Breast epithelium (tissue), 4 donors: ENCODE results near the gene ANTXRL. TPM values are rescaled to one million over a fixed set of nuclear protein-coding genes. Genes with fewer than 3 reads are reported as not detected.

Experiments used
- DNase-seq, 2 donors: peaks; one replicate each; pipeline ENCODE4 v3.0.0-alpha.2; 2019; ENCODE audit warnings: low spot score in 2 of 2
- H3K27ac ChIP-seq, 2 donors: fragments of 200-600 bp; sonication (generic) in 1 of 2; one replicate each; pipeline ENCODE4 v1.5.1; 2016 to 2019; ENCODE audit warnings: mild to moderate bottlenecking in 1 of 2
- H3K27me3 ChIP-seq, 2 donors: fragments of 200-600 bp; sonication (generic) in 1 of 2; one replicate each; pipeline versions ENCODE4 v1.5.1 to v1.6.0; 2017 to 2019; ENCODE audit warnings: control low read depth in 1 of 2, mild to moderate bottlenecking in 1 of 2
- H3K36me3 ChIP-seq: fragments of 200-600 bp; one replicate; pipeline ENCODE4 v1.5.1; 2019
- H3K4me1 ChIP-seq, 2 donors: fragments of 200-600 bp; sonication (generic); one replicate each; pipeline ENCODE4 v1.5.1; 2016 to 2019; ENCODE audit warnings: control low read depth in 1 of 2
- H3K4me3 ChIP-seq, 3 donors: fragments of 200-600 bp; sonication (generic); 1 replicate in 2 of 3; 2 replicates in 1 of 3; pipeline ENCODE4 v1.5.1; 2016 to 2019; ENCODE audit warnings: mild to moderate bottlenecking in 3 of 3, moderate library complexity in 2 of 3
- H3K9me3 ChIP-seq, 2 donors: fragments of 200-600 bp; sonication (generic) in 1 of 2; one replicate each; pipeline ENCODE4 v1.5.1; 2016 to 2019; ENCODE audit warnings: control low read depth in 1 of 2
- POLR2A ChIP-seq: fragments of 450-650 bp; IDR thresholded peaks from one replicate; pipeline ENCODE4 v1.6.1; 2016; ENCODE audit warnings: antibody characterized with exemption, mild to moderate bottlenecking, moderate library complexity
- POLR2AphosphoS5 ChIP-seq, 3 donors: sonication (generic); formaldehyde crosslinking; IDR thresholded peaks; one replicate each; pipeline ENCODE4 v1.6.1; 2017; ENCODE audit warnings: antibody characterized with exemption in 3 of 3
- intact Hi-C: fragments of 100-400 bp; cut with DNase I; formaldehyde crosslinking; loops from one replicate; pipeline ENCODE4 v1.15.1; 2023; ENCODE audit warnings: low total_unique reads
- total RNA-seq, 3 donors: library from RNA; depleted of rRNA; stranded (reverse); fragments of >200 nt; gene quantifications; one replicate each; pipeline ENCODE4 v1.1.0, GENCODE V29; 2016
- TF ChIP-seq, protein P1 (sequence below), 3 donors: fragments of 450-650 bp; IDR thresholded peaks; one replicate each; pipeline ENCODE4 v1.5.1; 2016 to 2017; ENCODE audit warnings: antibody characterized with exemption in 3 of 3, mild to moderate bottlenecking in 3 of 3, moderate library complexity in 3 of 3

ANTXRL gene
- total RNA-seq, result under 1 TPM in 1 of 3 donors, not detected in 2; 0.15 TPM

GRCh38 chr10:46286991-46287693 is at the start of gene ANTXRL:
ANTXRL (plus strand) TSS chr10:46286997; CDS start chr10:46287263, 266 bp downstream.
- no peak for DNase-seq
- no peak within 1 kb of the TSS for H3K4me3 ChIP-seq
- H3K4me1 ChIP-seq, result peaks cover 4 to 19% of the 10 kb centered on the region in 2 donors
- intact Hi-C loops, result no loop called here
- peak within 1 kb of the TSS; percentile 71 to 87 for H3K27ac ChIP-seq
- TF ChIP-seq POLR2AphosphoS5 (IDR thresholded peaks at IDR 0.05) (no peak), POLR2A (no peak)
- TF ChIP-seq, protein P1, sequence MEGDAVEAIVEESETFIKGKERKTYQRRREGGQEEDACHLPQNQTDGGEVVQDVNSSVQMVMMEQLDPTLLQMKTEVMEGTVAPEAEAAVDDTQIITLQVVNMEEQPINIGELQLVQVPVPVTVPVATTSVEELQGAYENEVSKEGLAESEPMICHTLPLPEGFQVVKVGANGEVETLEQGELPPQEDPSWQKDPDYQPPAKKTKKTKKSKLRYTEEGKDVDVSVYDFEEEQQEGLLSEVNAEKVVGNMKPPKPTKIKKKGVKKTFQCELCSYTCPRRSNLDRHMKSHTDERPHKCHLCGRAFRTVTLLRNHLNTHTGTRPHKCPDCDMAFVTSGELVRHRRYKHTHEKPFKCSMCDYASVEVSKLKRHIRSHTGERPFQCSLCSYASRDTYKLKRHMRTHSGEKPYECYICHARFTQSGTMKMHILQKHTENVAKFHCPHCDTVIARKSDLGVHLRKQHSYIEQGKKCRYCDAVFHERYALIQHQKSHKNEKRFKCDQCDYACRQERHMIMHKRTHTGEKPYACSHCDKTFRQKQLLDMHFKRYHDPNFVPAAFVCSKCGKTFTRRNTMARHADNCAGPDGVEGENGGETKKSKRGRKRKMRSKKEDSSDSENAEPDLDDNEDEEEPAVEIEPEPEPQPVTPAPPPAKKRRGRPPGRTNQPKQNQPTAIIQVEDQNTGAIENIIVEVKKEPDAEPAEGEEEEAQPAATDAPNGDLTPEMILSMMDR (IDR thresholded peaks at IDR 0.05), result no peak
- H3K9me3 ChIP-seq, result no peaks in the 10 kb centered on the region
- no peaks in the 10 kb centered on the region for H3K36me3 ChIP-seq
- H3K27me3 ChIP-seq, result no peaks in the 10 kb centered on the region

GRCh38 chr10:46237815-46238510 is 48.8 kb upstream of the ANTXRL start:
- no peak for DNase-seq
- TF ChIP-seq, protein P1 (IDR thresholded peaks at IDR 0.05), result no peak
- TF ChIP-seq POLR2AphosphoS5 (IDR thresholded peaks at IDR 0.05), result no peak
- no peak for TF ChIP-seq POLR2A

GRCh38 chr10:46239247-46239646 is 47.5 kb upstream of the ANTXRL start:
- peaks cover 0 to 4% of the 10 kb centered on the region in 2 donors for H3K9me3 ChIP-seq
- no peaks in the 10 kb centered on the region for H3K36me3 ChIP-seq
- TF ChIP-seq POLR2AphosphoS5 (IDR thresholded peaks at IDR 0.05) (no peak), POLR2A (no peak)
- TF ChIP-seq, protein P1 (IDR thresholded peaks at IDR 0.05), result no peak
- H3K27ac ChIP-seq, result no peak overlapping the region
- no peaks in the 10 kb centered on the region for H3K4me1 ChIP-seq
- no peak overlapping the region for H3K4me3 ChIP-seq
- H3K27me3 ChIP-seq, result no peaks in the 10 kb centered on the region
- intact Hi-C loops, result no loop called here
- DNase-seq, result no peak

More at GRCh38 chr10:46237815-46238510, 48.8 kb upstream of the ANTXRL start:
- Histone ChIP-seq H3K36me3 (no peaks in the 10 kb centered on the region), H3K9me3 (peaks cover 0 to 4% of the 10 kb centered on the region in 2 donors), H3K27me3 (no peaks in the 10 kb centered on the region), H3K27ac (no peak overlapping the region), H3K4me3 (no peak overlapping the region), H3K4me1 (no peaks in the 10 kb centered on the region)
- intact Hi-C loops, result no loop called here

DNA sequence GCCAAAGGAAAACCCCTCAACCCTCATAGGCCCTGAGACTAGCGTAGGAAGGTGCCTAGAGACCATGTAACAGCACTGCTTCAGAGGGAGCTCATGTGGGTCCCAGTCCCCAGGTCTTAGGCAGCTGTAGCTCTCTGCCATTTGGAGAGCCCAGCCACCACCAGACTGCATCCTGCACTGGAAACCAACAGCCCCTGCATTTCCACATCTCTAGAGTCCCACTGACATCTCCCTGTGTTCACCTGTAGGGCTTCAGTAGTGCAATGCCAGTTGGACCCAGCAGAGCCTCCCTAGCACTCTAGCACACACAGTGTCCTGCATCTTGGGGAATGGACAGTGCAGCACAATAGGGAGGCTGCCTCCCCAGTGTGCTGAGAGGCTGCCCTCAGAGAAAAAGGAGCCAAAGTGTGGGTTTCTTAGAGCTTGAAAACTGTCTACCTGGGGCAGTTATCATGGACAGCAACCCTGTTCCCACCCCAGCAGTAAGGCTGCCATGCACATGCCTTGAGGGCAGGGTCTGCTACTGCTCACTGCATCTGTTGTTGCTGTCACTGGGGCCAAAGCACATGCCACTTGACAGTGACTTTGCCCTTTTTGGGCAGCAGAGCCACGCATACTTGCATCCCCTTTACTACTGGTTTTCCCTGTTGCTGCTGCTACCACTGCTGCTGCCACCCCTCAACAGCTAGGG is 46.7 kb upstream of the ANTXRL start:
- Histone ChIP-seq H3K9me3 (peaks cover 0 to 4% of the 10 kb centered on the region in 2 donors), H3K4me1 (no peaks in the 10 kb centered on the region), H3K4me3 (no peak overlapping the region), H3K36me3 (no peaks in the 10 kb centered on the region), H3K27ac (no peak overlapping the region), H3K27me3 (no peaks in the 10 kb centered on the region)
- intact Hi-C loops, result no loop called here
- TF ChIP-seq POLR2A (no peak), POLR2AphosphoS5 (IDR thresholded peaks at IDR 0.05) (no peak)
- TF ChIP-seq, protein P1 (IDR thresholded peaks at IDR 0.05), result no peak
- DNase-seq, result no peak
